T47D (cell line): ENCODE data around the gene DECR2.
"Not testable (repeated sequence)": the region's sequence is repeated elsewhere in the genome, so short reads cannot be mapped to it uniquely, and the experiment has no call there.

Experiments used
- DNase-seq, 2 experiments: peaks; one replicate each; pipeline versions ENCODE4 v3.0.0 to v3.0.0-alpha.2; 2011 to 2012; ENCODE audit warnings: low read depth in 1 of 2, low spot score in 1 of 2
- JUND ChIP-seq: IDR thresholded peaks from 2 replicates; pipeline ENCODE4 v1.6.1; 2012; ENCODE audit warnings: low read depth
- in situ Hi-C: cut with HindIII; loops from 2 replicates; pipeline ENCODE4 v1.10.0; 2016; ENCODE audit warnings: low sequenced_read_pairs, low pct_unique_long_range_greater_than_20kb

Gene DECR2

DNA sequence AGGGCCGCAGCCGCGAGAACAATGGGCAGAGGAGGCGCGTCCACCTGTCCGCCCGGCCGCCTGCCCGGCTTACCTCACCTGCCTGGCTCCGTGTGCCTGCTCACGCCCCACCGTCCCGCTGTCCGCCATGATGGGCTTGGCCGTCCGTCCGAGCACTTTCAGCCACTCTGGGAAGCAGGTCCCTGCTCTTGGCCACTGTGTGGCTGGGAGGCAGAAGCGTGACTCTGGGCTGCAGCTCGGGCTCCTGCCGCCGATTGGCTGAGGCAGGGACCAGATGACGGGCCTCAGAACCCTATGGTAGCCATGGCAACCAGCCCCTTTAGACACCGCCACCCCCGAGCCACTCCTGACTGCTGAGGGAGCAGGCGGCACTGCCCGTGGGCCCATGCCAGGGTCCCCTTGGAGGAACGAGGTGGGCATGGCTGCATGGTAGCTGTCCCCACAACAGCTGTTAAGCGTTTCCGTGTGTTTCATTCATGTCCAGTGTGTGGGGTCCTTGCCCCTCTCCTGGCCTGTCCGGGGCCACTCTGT, 40.3 kb upstream of the DECR2 start:
- in situ Hi-C loops, result no loop called here
- DNase-seq, result no peak
- no peak for TF ChIP-seq JUND

DNA sequence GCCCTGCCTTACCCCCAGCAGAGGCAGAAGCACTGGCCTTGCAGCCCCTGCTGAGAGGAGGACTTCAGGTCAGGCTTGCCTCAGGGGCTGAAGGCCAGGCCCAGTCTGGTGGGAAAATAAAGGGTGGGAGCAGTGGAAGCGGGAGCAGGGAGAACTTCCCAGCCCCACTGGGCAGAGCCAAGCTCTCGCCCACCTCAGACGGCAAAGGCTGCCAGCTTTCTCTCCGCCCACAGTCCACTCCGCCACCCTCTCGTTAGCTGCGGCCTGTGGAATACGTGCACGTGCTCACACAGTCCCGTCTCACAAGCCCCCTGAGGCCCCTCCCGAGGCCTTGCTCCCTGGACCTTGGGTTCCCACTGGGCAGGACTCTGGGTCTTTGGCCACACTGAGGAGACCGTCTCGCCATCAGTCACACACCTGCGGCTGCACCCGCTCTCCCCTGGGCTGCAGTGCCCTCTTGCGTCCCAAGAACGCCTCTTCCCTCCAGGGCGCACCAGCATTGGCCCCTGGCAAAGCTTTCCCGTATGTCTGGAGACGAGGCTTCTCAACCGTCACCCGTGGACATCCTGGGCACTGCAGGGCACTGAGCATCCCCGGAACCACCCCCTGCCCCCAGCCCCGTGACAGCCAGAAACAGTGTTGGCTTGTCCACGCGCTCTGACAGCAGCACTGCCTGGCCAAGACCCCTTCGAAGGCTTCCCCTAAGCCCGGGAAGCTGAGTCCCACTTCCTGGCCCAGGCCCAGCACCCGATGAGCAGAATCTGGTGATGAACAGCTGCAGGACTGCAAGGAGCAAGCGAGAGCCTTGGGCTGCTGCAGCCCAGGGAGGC, 39.6 kb upstream of the DECR2 start:
- in situ Hi-C loops, result no loop called here
- DNase-seq, result peak; percentile 91 to 97

DNA sequence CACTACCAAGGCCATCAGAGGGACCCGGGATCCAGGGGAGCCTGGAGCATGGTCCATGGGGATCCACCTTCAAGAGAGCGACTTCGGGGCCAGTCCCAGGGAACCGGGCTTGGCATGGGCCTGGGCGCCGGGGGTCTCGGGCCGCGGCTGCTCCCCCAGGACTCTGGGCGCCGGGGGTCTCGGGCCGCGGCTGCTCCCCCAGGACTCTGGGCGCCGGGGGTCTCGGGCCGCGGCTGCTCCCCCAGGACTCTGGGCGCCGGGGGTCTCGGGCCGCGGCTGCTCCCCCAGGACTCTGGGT, 39.0 kb upstream of the DECR2 start:
- in situ Hi-C loops, DNase-seq: not testable (repeated sequence)

More for the DNA sequence above, 39.6 kb upstream of the DECR2 start:
- TF ChIP-seq JUND, result no peak

DNA sequence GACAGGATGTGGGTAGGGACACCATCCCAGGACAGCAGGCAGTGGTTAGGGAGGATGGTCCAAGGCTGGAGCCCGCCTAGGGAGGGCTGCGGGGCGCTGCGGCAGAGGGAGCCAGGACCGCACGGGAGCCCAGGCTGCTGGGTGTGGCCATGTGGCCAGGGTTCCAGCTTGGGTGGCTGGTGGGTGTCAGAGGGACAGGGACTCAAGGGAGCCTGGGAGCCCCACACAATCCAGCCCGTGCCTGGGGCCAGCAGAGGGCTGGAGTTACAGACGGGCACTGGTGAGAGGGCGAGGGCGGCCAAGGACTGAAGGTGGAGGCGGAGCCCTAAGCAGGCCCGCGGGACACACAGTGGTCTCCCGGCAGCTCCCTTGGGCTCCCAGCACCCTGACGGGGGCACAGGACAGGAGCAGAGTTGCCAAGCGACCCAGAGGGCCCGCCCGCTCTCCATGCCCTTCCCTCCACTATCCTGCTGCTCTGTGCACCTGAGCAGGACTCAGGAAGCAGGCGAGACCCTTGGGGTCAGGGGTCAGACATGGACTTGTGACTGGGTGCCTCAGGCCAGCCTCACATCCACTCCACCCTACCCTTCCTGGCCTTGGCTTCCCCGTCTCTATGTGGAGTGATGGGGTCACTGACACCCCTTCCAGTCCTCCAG, 38.4 kb upstream of the DECR2 start:
- TF ChIP-seq JUND, result no peak
- no peak for DNase-seq
- in situ Hi-C loops, result no loop called here

DNA sequence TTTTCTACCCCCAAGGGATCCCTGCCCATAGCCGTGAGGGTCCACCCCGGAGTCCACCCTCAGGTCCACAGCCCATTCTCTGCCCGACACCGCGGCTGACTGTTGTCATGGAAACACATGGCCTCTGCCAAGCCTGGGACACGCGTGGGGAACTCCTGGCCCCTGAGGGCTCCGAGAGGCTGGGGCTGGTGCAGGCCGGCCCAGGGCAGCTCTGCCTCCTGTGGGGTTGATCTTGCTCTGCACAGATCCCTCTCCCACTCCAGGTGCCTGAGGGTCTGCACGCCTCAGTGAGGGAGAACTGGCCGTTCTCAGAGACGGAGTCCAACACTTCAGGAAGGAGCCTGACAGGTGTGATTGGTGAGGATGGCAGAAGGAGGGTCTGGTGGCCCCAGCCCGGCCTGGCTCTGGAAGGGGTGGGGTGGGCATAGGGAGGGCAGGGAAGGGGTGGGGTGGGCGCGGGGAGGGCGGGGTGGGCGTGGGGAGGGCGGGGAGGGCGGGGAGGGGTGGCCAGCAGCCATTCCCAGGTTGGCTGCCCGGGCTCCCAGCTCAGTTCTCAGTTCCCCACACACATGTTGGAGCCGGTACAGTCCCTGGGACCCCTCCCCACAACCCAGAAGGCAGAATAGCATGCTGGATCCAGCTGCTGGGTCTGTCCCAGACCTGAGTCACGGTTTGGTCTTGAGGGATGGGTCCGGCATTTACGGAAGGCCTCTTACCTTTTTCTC, 37.8 kb upstream of the DECR2 start:
- in situ Hi-C loops, result no loop called here
- DNase-seq, result no peak
- TF ChIP-seq JUND, result no peak

DNA sequence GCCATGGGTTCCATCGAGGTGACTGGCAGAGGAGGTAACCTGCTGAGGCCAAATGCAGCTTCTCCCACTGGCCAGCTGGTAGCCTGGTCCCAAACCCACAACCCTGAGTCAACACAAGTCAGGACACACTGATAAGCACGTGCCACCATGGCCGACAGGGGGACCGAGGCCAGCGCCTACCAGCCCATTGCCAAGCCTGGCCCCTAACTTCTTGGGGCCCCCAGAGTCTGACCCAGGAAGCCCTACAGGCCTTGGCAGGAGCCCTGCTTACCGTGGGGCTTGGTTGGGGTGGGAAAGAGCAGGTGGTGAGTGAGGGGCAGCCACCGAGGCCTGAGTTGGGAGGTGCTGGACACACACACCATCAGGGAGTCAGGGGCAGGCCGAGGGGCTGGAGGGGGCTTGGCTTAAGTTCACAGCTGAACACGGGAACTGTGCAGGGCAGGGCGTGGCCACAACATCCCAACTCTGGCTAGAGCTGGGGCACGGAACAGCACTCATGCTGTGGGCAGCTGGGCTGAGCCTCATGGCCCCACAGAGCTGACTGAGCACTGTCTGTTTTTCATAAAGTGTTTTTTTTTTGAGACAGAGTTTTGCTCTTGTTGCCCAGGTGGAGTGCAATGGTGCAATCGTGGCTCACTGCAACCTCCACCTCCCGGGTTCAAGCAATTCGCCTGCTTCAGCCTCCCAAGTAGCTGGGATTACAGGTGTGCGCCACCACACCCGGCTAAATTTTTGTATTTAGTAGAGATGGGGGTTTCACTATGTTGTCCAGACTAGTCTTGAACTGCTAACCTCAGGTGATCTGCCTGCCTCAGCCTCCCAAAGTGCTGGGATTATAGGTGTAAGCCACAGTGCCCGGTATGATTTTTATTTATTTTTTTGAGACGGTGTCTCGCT, 36.8 kb upstream of the DECR2 start:
- TF ChIP-seq JUND, result no peak
- DNase-seq, result no peak
- in situ Hi-C loops, result no loop called here

DNA sequence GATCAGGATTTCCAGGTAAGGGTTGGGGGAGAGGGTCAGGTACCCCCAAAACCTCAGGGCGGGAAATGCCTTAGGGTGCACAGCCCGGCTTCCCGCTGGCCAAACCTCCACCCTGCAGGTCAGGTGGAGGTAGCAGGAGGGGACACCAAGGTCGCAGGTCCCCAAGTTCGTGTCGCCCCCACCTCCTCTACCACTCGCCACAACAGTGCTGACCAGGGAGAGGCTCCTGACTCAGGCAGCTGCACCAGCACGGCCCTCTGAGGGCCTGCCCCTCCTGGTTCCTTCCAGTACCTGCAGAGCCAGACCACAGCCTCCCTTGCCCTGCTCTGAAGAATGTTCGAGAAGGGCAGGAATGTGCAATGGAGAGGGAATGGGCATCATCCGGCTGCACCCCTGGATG, 35.2 kb upstream of the DECR2 start:
- TF ChIP-seq JUND, result no peak
- in situ Hi-C loops, result no loop called here
- no peak for DNase-seq

DNA sequence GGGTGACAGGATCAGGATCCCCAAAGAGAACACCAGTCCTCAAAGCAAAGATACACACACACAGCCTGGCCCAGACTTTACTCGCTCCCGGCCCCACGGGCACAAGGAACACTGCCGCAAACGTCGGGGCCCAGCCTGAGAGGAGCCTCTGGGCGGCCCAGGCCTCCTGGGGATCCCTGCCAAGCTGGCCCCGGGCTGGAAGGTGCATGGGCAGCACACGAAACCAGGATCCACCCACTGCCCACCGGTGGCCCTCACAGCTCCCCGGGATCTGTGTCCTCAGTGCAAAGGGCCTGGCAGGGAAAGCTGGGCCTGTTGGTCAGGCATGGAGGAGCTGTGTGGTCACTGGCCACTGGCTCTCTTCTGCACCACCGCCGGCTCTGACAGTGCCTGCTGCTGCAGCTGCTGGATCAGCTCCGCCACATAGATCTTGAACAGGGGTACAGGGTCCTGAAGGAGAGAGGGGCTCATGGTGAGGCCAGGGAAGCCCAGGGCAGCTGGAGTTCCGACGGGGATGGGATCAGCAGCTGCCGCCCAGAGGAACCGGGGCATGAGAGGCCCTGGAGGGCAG, 34.3 kb upstream of the DECR2 start:
- DNase-seq, result no peak
- in situ Hi-C loops, result no loop called here
- TF ChIP-seq JUND, result no peak

DNA sequence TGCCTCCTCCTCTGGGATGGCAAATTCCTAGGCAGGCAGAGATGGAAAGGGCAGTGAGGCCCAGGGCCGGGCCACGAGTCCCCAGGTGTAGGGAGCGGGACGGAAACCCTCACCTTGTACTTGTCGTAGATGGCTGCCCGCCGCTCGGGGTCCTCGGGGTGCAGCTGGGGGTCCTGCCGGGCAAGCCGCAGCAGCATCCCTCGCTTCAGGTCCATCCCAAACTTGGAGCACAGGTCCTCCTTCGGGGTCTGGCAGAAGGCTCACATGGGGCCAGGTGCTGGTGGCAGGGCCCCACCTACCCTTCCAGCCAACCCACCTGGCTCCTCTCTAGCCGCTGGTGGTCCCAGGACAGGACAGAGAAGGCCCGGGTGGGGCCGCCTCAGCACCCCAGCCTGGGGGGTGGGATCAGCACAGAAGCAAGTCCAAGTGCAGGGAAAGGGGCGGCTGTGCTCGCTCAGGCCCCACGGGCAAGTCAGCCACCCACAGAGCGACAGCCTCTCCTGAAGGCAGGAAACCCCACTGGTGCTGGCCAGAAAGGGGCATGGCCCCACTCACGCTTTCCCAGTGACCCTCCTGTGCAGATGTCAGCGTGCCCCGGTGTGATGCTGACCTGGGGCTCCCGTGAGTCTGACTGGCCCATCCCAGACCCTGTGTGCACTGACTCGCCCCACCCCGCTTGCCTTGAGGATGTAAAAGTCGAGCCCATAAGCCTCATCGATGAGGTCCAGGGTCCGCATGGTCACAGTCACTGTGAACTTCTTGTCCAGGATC, 33.1 kb upstream of the DECR2 start:
- no peak for TF ChIP-seq JUND
- in situ Hi-C loops, result no loop called here
- DNase-seq, result no peak

DNA sequence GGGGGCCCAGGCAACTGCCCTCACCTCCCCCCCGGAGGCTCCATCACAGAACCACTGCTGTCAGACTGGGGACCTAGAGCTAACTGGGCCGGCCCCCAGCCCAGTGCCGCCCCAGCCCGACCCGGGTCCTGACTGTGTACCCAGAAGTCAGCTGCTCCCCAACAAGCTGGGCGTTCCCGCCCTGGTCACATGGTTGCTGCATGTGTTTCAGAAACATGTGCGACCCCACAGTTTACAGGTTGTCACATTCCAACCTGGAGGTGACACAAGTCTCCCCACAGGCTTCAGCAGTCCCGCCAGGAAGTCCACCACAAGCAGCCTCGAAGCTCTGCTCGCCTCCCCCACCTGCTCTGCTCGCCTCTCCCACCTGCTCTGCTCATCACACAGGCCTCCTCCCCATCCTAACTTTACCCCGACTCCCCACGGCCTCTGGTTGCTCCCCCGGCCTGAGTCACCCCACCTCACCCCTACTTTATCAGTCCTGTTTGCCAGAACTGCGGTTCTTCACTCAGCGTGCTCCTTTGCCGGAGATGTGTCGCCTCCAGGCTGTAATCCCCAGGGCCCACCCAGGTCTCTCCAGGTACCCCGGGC, 32.3 kb upstream of the DECR2 start:
- TF ChIP-seq JUND, result no peak
- in situ Hi-C loops, result no loop called here
- no peak for DNase-seq

DNA sequence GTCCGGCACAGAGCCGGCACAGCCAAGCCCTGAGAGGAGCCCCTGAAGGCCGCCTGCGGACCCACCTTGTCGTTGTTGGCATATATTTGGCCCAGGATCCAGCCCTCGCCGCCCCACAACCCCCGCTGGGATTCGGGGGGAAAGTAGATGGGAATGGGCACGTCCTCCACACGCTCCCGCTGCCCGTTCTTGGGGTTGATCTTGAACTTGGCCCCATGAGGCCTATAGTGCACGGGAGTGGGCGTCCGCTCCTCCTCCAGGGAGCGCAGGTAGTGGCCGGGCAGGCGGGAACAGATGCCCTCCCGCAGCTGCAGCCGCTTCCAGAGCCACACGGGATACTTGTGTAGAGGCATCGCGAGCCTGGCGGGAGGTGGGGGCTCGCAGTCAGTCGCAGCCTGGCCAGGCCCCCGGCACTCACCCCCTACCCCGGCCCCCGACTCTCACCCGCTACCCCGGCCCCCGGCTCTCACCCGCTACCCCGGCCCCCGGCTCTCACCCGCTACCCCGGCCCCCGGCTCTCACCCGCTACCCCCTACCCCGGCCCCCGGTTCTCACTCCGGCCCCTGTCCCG, 31.7 kb upstream of the DECR2 start:
- in situ Hi-C loops, result no loop called here
- TF ChIP-seq JUND, result no peak
- DNase-seq, result no peak
